SU-DHL-6 (cell line): ENCODE data around the gene TMPRSS2.

Experiments used
- CTCF ChIP-seq: fragments of 200-600 bp; sonication (generic); IDR thresholded peaks from one replicate; pipeline ENCODE4 v1.5.1; 2017; ENCODE audit warnings: antibody characterized with exemption, mild to moderate bottlenecking, low read length, moderate library complexity; ENCODE audit not compliant: insufficient read depth, poor library complexity, severe bottlenecking
- EZH2phosphoT487 ChIP-seq: fragments of 200-600 bp; sonication (generic), shearing (Covaris generic); conservative IDR thresholded peaks from 2 replicates; pipeline ENCODE4 v1.6.1; 2018; ENCODE audit warnings: mild to moderate bottlenecking, antibody characterized with exemption, low read length, moderate library complexity, mixed read lengths

GRCh38 chr21:41480086-41480690 is 27.8 kb downstream of the TMPRSS2 start:
- TF ChIP-seq CTCF (no peak), EZH2phosphoT487 (no peak)
